Transverse colon (tissue), 4 donors: ENCODE results near the gene CANX. TPM values are rescaled to one million over a fixed set of nuclear protein-coding genes. Genes with fewer than 3 reads are reported as not detected.

Experiments
- DNase-seq: peaks from one replicate; pipeline ENCODE4 v3.0.0-alpha.2; 2019
- H3K27ac ChIP-seq, 4 donors: fragments of 200-600 bp; sonication (generic); 2 replicates each; pipeline ENCODE4 v1.5.1; 2016 to 2018; ENCODE audit warnings: inconsistent platforms in 4 of 4
- H3K27me3 ChIP-seq: fragments of 200-600 bp; sonication (generic); 2 replicates; pipeline ENCODE4 v1.5.1; 2017; ENCODE audit warnings: inconsistent platforms
- H3K36me3 ChIP-seq, 4 donors: fragments of 200-600 bp; sonication (generic); 2 replicates each; pipeline ENCODE4 v1.5.1; 2017 to 2019; ENCODE audit warnings: inconsistent platforms in 4 of 4
- H3K4me1 ChIP-seq, 4 donors: fragments of 200-600 bp; sonication (generic); 2 replicates each; pipeline ENCODE4 v1.5.1; 2017 to 2020; ENCODE audit warnings: inconsistent platforms in 4 of 4
- H3K4me3 ChIP-seq, 4 donors: fragments of 200-600 bp; sonication (generic); 1 replicate in 1 of 4; 2 replicates in 3 of 4; pipeline versions ENCODE4 v1.5.1 to v1.6.1; 2017 to 2019; ENCODE audit warnings: inconsistent platforms in 4 of 4
- H3K9me3 ChIP-seq, 2 donors: fragments of 200-600 bp; sonication (generic); 2 replicates each; pipeline ENCODE4 v1.5.1; 2017 to 2019; ENCODE audit warnings: inconsistent platforms in 2 of 2
- CTCF ChIP-seq, 5 experiments: fragments of 200-600 bp in 3 of 5; fragments of 450-650 bp in 2 of 5; sonication (generic) in 3 of 5; IDR thresholded peaks; 1 replicate in 2 of 5; 2 replicates in 3 of 5; pipeline ENCODE4 v1.5.1; 2016 to 2017; ENCODE audit warnings: antibody characterized with exemption in 5 of 5, inconsistent platforms in 3 of 5, mild to moderate bottlenecking in 2 of 5, moderate library complexity in 1 of 5
- EP300 ChIP-seq: sonication (generic); formaldehyde crosslinking; IDR thresholded peaks from one replicate; pipeline ENCODE4 v1.6.1; 2017; ENCODE audit warnings: antibody characterized with exemption, low read depth
- POLR2A ChIP-seq: fragments of 450-650 bp; IDR thresholded peaks from one replicate; pipeline ENCODE4 v1.6.1; 2016; ENCODE audit warnings: antibody characterized with exemption, mild to moderate bottlenecking, moderate library complexity
- POLR2AphosphoS5 ChIP-seq, 3 donors: sonication (generic); formaldehyde crosslinking; IDR thresholded peaks; one replicate each; pipeline ENCODE4 v1.6.1; 2016; ENCODE audit warnings: antibody characterized with exemption in 3 of 3
- WGBS, 2 donors: methylation state at CpG; one replicate each; pipeline ENCODE4 v1.1.5; 2018; ENCODE audit warnings: low coverage in 1 of 2; 5-methylcytosine and 5-hydroxymethylcytosine counted together
- in situ Hi-C, 4 donors: fragments of 200-750 bp; cut with MboI; loops; one replicate each; pipeline versions ENCODE4 v1.15.0 to v1.15.1; 2017; ENCODE audit warnings: low sequenced_read_pairs in 3 of 4, low pct_ligation_motif_present in 1 of 4, low pct_unique_long_range_greater_than_20kb in 1 of 4
- intact Hi-C: fragments of 100-400 bp; cut with DNase I; formaldehyde crosslinking; loops from one replicate; pipeline ENCODE4 v1.15.1; 2023; ENCODE audit warnings: low total_unique reads
- total RNA-seq, 4 donors: library from RNA; depleted of rRNA; stranded (reverse); fragments of >200 nt; gene quantifications; one replicate each; pipeline ENCODE4 v1.1.0, GENCODE V29; 2016

The CANX gene
- total RNA-seq, 4 donors from 2014 or later = 124 to 398 (median 270) TPM

- in situ Hi-C loops (no loop called here), intact Hi-C loops (no loop called here)
- TF ChIP-seq EP300 (no peak), POLR2AphosphoS5 (IDR thresholded peaks at IDR 0.05) (no peak), CTCF (IDR thresholded peaks at IDR 0.05) (no peak), POLR2A (no peak)
- DNase-seq = no peak
- 77 to 80% methylated on average over 5 to 9 of the region's 9 CpGs for WGBS, 2 donors
- Histone ChIP-seq H3K27me3 (no peaks in the 10 kb centered on the region), H3K4me3 (no peak overlapping the region), H3K9me3 (no peaks in the 10 kb centered on the region), H3K4me1 (peaks cover 30 to 78% (median 49%) of the 10 kb centered on the region in 4 donors), H3K27ac (no peak overlapping the region), H3K36me3 (no peaks in the 10 kb centered on the region)
These were observed 61.1 kb downstream of the CANX start for GRCh38 chr5:179759581-179760551.

GRCh38 chr5:179762079-179762780 lies 63.5 kb downstream of the CANX start:
- in situ Hi-C loops (no loop called here), intact Hi-C loops (no loop called here)
- peak; percentile 25 for DNase-seq
- WGBS, 2 donors = 26 to 70% methylated on average over 2 to 10 of the region's 10 CpGs
- peaks cover 0 to 8% (median 2%) of the 10 kb centered on the region in 4 donors for H3K36me3 ChIP-seq
- H3K4me1 ChIP-seq = peaks cover 21 to 71% (median 37%) of the 10 kb centered on the region in 4 donors
- H3K4me3 ChIP-seq = no peak overlapping the region
- peak overlapping the region; percentile 50 to 65 (median 54) for H3K27ac ChIP-seq
- H3K9me3 ChIP-seq = no peaks in the 10 kb centered on the region
- TF ChIP-seq POLR2A (no peak), EP300 (no peak)
- H3K27me3 ChIP-seq = no peaks in the 10 kb centered on the region

- H3K9me3 ChIP-seq = no peaks in the 10 kb centered on the region
- WGBS, 2 donors = 21% methylated on average over 3 of the region's 3 CpGs; no CpG with 5 or more reads in 1 of the 2 donors
- intact Hi-C loops (no loop called here), in situ Hi-C loops (no loop called here)
- no peak for DNase-seq
- H3K27ac ChIP-seq = peak overlapping the region; percentile 50 to 65 (median 54)
- H3K4me3 ChIP-seq = no peak overlapping the region
- peaks cover 0 to 8% (median 2%) of the 10 kb centered on the region in 4 donors for H3K36me3 ChIP-seq
- TF ChIP-seq EP300 (no peak), POLR2A (no peak)
- H3K4me1 ChIP-seq = peaks cover 21 to 66% (median 37%) of the 10 kb centered on the region in 4 donors
- H3K27me3 ChIP-seq = no peaks in the 10 kb centered on the region
These were observed 64.0 kb downstream of the CANX start for GRCh38 chr5:179762781-179763176.

GRCh38 chr5:179763215-179763945 lies 64.6 kb downstream of the CANX start:
- H3K9me3 ChIP-seq = no peaks in the 10 kb centered on the region
- H3K36me3 ChIP-seq = peaks cover 0 to 8% (median 2%) of the 10 kb centered on the region in 4 donors
- H3K27ac ChIP-seq = peak overlapping the region; percentile 50 to 65 (median 54)
- WGBS, 2 donors = 9 to 25% methylated on average over 8 to 10 of the region's 10 CpGs
- no peaks in the 10 kb centered on the region for H3K27me3 ChIP-seq
- H3K4me1 ChIP-seq = peaks cover 21 to 63% (median 37%) of the 10 kb centered on the region in 4 donors
- intact Hi-C loops (no loop called here), in situ Hi-C loops (no loop called here)
- H3K4me3 ChIP-seq = no peak overlapping the region
- peak; percentile 83 to 94 (median 90) for TF ChIP-seq CTCF (IDR thresholded peaks at IDR 0.05)
- TF ChIP-seq EP300 = no peak
- DNase-seq = peak; percentile 69
